ENCODE data around the gene TCERG1L.

Gene TCERG1L

GRCh38 chr10:131065673-131066305, 245.7 kb downstream of the TCERG1L start:
- H3K4me1 ChIP-seq (ENCODE audit: control insufficient read depth in 2 of 2, insufficient read depth in 1 of 2, low read depth in 1 of 2, low read length in 2 of 2), result peaks cover 0 to 2% of the 10 kb centered on the region in 2 donors
- no peak overlapping the region for H2BK15ac ChIP-seq (ENCODE audit: low read length)
- H3K4me2 ChIP-seq (ENCODE audit: insufficient read depth, low read length, poor library complexity, severe bottlenecking), result no peak overlapping the region
- WGBS, 2 donors (ENCODE audit: extremely low coverage in 2 of 2, insufficient read length in 2 of 2, insufficient replicate concordance in 1 of 2), result no CpG with 5 or more reads among the region's 5 CpGs
- no peaks in the 10 kb centered on the region for H3K27me3 ChIP-seq (ENCODE audit: control insufficient read depth in 3 of 3, insufficient read depth in 3 of 3, low read depth in 1 of 3, low read length in 3 of 3)
- no peaks in the 10 kb centered on the region for H3K79me1 ChIP-seq (ENCODE audit: low read depth, low read length)
- no peak overlapping the region for H2BK120ac ChIP-seq (ENCODE audit: low read depth, low read length)
- no peak overlapping the region for H3K23ac ChIP-seq (ENCODE audit: low read depth, low read length, poor library complexity)
- H3K4ac ChIP-seq (ENCODE audit: low read length), result no peak overlapping the region
- no peaks in the 10 kb centered on the region for H3K36me3 ChIP-seq (replicated peaks in 1 of 2; ENCODE audit: control insufficient read depth in 2 of 2, insufficient read depth in 2 of 2, low read length in 2 of 2)
- no peak for DNase-seq (ENCODE audit: low spot score)
- no peak overlapping the region for H2AFZ ChIP-seq (ENCODE audit: low read length)
- no peak overlapping the region for H2BK5ac ChIP-seq (ENCODE audit: low read length)
- no peak overlapping the region for H3K9ac ChIP-seq (ENCODE audit: low read depth, low read length, poor library complexity)
- no peak overlapping the region for H3K18ac ChIP-seq (ENCODE audit: low read length)
- no peak overlapping the region for H4K91ac ChIP-seq (ENCODE audit: low read depth, low read length, poor library complexity)
- H2BK12ac ChIP-seq (ENCODE audit: low read length), result no peak overlapping the region
- H2AK5ac ChIP-seq (ENCODE audit: low read depth, low read length), result no peak overlapping the region
- H3K9me3 ChIP-seq (replicated peaks in 1 of 2; ENCODE audit: control insufficient read depth in 2 of 2, insufficient read depth in 1 of 2, low read depth in 1 of 2, low read length in 2 of 2), result no peaks in the 10 kb centered on the region
- H3K14ac ChIP-seq (ENCODE audit: low read length), result no peak overlapping the region
- H4K8ac ChIP-seq (ENCODE audit: low read depth, low read length), result no peak overlapping the region
- no peak overlapping the region for H3K4me3 ChIP-seq (ENCODE audit: low read length in 2 of 2)
- H3K27ac ChIP-seq (replicated peaks; ENCODE audit: low read length), result no peak overlapping the region

GRCh38 chr10:131063311-131063710, 248.2 kb downstream of the TCERG1L start:
- no peaks in the 10 kb centered on the region for H3K27me3 ChIP-seq (ENCODE audit: control insufficient read depth in 3 of 3, insufficient read depth in 3 of 3, low read depth in 1 of 3, low read length in 3 of 3)
- no peak overlapping the region for H2BK120ac ChIP-seq (ENCODE audit: low read depth, low read length)
- no CpG with 5 or more reads among the region's 2 CpGs for WGBS, 2 donors (ENCODE audit: extremely low coverage in 2 of 2, insufficient read length in 2 of 2, insufficient replicate concordance in 1 of 2)
- no peak overlapping the region for H2BK12ac ChIP-seq (ENCODE audit: low read length)
- H3K4me1 ChIP-seq (ENCODE audit: control insufficient read depth in 2 of 2, insufficient read depth in 1 of 2, low read depth in 1 of 2, low read length in 2 of 2), result peaks cover 0 to 2% of the 10 kb centered on the region in 2 donors
- no peak overlapping the region for H3K4ac ChIP-seq (ENCODE audit: low read length)
- no peak overlapping the region for H4K91ac ChIP-seq (ENCODE audit: low read depth, low read length, poor library complexity)
- H2AK5ac ChIP-seq (ENCODE audit: low read depth, low read length), result no peak overlapping the region
- H4K8ac ChIP-seq (ENCODE audit: low read depth, low read length), result no peak overlapping the region
- no peak overlapping the region for H3K14ac ChIP-seq (ENCODE audit: low read length)
- no peak overlapping the region for H2BK15ac ChIP-seq (ENCODE audit: low read length)
- no peaks in the 10 kb centered on the region for H3K9me3 ChIP-seq (replicated peaks in 1 of 2; ENCODE audit: control insufficient read depth in 2 of 2, insufficient read depth in 1 of 2, low read depth in 1 of 2, low read length in 2 of 2)
- H3K36me3 ChIP-seq (replicated peaks in 1 of 2; ENCODE audit: control insufficient read depth in 2 of 2, insufficient read depth in 2 of 2, low read length in 2 of 2), result no peaks in the 10 kb centered on the region
- no peaks in the 10 kb centered on the region for H3K79me1 ChIP-seq (ENCODE audit: low read depth, low read length)
- no peak overlapping the region for H2BK5ac ChIP-seq (ENCODE audit: low read length)
- DNase-seq (ENCODE audit: low spot score), result no peak
- no peak overlapping the region for H3K23ac ChIP-seq (ENCODE audit: low read depth, low read length, poor library complexity)
- H3K27ac ChIP-seq (replicated peaks; ENCODE audit: low read length), result no peak overlapping the region
- H3K4me3 ChIP-seq (ENCODE audit: low read length in 2 of 2), result no peak overlapping the region
- no peak overlapping the region for H2AFZ ChIP-seq (ENCODE audit: low read length)
- H3K4me2 ChIP-seq (ENCODE audit: insufficient read depth, low read length, poor library complexity, severe bottlenecking), result no peak overlapping the region
- H3K9ac ChIP-seq (ENCODE audit: low read depth, low read length, poor library complexity), result no peak overlapping the region
- peak overlapping the region; percentile 16 for H3K18ac ChIP-seq (ENCODE audit: low read length)

- no peaks in the 10 kb centered on the region for H3K36me3 ChIP-seq (replicated peaks in 1 of 2; ENCODE audit: control insufficient read depth in 2 of 2, insufficient read depth in 2 of 2, low read length in 2 of 2)
- H2BK5ac ChIP-seq (ENCODE audit: low read length), result no peak overlapping the region
- H3K23ac ChIP-seq (ENCODE audit: low read depth, low read length, poor library complexity), result no peak overlapping the region
- H3K4ac ChIP-seq (ENCODE audit: low read length), result no peak overlapping the region
- no CpG with 5 or more reads among the region's 10 CpGs for WGBS, 2 donors (ENCODE audit: extremely low coverage in 2 of 2, insufficient read length in 2 of 2, insufficient replicate concordance in 1 of 2)
- H3K27ac ChIP-seq (replicated peaks; ENCODE audit: low read length), result no peak overlapping the region
- no peak overlapping the region for H2AFZ ChIP-seq (ENCODE audit: low read length)
- no peaks in the 10 kb centered on the region for H3K79me1 ChIP-seq (ENCODE audit: low read depth, low read length)
- no peak overlapping the region for H2BK12ac ChIP-seq (ENCODE audit: low read length)
- peaks cover 0 to 2% of the 10 kb centered on the region in 2 donors for H3K4me1 ChIP-seq (ENCODE audit: control insufficient read depth in 2 of 2, insufficient read depth in 1 of 2, low read depth in 1 of 2, low read length in 2 of 2)
- no peak overlapping the region for H4K91ac ChIP-seq (ENCODE audit: low read depth, low read length, poor library complexity)
- H3K18ac ChIP-seq (ENCODE audit: low read length), result peak overlapping the region; percentile 61
- no peaks in the 10 kb centered on the region for H3K9me3 ChIP-seq (replicated peaks in 1 of 2; ENCODE audit: control insufficient read depth in 2 of 2, insufficient read depth in 1 of 2, low read depth in 1 of 2, low read length in 2 of 2)
- H3K27me3 ChIP-seq (ENCODE audit: control insufficient read depth in 3 of 3, insufficient read depth in 3 of 3, low read depth in 1 of 3, low read length in 3 of 3), result no peaks in the 10 kb centered on the region
- H3K14ac ChIP-seq (ENCODE audit: low read length), result no peak overlapping the region
- no peak overlapping the region for H4K8ac ChIP-seq (ENCODE audit: low read depth, low read length)
- no peak overlapping the region for H3K4me3 ChIP-seq (ENCODE audit: low read length in 2 of 2)
- no peak overlapping the region for H3K9ac ChIP-seq (ENCODE audit: low read depth, low read length, poor library complexity)
- no peak for DNase-seq (ENCODE audit: low spot score)
- no peak overlapping the region for H2BK120ac ChIP-seq (ENCODE audit: low read depth, low read length)
- no peak overlapping the region for H2BK15ac ChIP-seq (ENCODE audit: low read length)
- peak overlapping the region; percentile 51 for H2AK5ac ChIP-seq (ENCODE audit: low read depth, low read length)
- no peak overlapping the region for H3K4me2 ChIP-seq (ENCODE audit: insufficient read depth, low read length, poor library complexity, severe bottlenecking)
Measured at GRCh38 chr10:131062621-131063260, 248.8 kb downstream of the TCERG1L start.

GRCh38 chr10:131061216-131061615, 250.3 kb downstream of the TCERG1L start:
- Histone ChIP-seq H3K9ac (ENCODE audit: low read depth, low read length, poor library complexity) (no peak overlapping the region), H2AFZ (ENCODE audit: low read length) (no peak overlapping the region), H3K4me3 (ENCODE audit: low read length in 2 of 2) (no peak overlapping the region), H4K8ac (ENCODE audit: low read depth, low read length) (no peak overlapping the region), H2AK5ac (ENCODE audit: low read depth, low read length) (no peak overlapping the region), H2BK120ac (ENCODE audit: low read depth, low read length) (peak overlapping the region; percentile 52), H3K23ac (ENCODE audit: low read depth, low read length, poor library complexity) (no peak overlapping the region), H3K79me1 (ENCODE audit: low read depth, low read length) (no peaks in the 10 kb centered on the region), H3K27ac (replicated peaks; ENCODE audit: low read length) (no peak overlapping the region), H2BK12ac (ENCODE audit: low read length) (no peak overlapping the region), H4K91ac (ENCODE audit: low read depth, low read length, poor library complexity) (no peak overlapping the region), H3K14ac (ENCODE audit: low read length) (no peak overlapping the region), H3K27me3 (ENCODE audit: control insufficient read depth in 3 of 3, insufficient read depth in 3 of 3, low read depth in 1 of 3, low read length in 3 of 3) (no peaks in the 10 kb centered on the region), H2BK15ac (ENCODE audit: low read length) (peak overlapping the region; percentile 76), H3K36me3 (replicated peaks in 1 of 2; ENCODE audit: control insufficient read depth in 2 of 2, insufficient read depth in 2 of 2, low read length in 2 of 2) (no peaks in the 10 kb centered on the region), H2BK5ac (ENCODE audit: low read length) (no peak overlapping the region), H3K18ac (ENCODE audit: low read length) (peak overlapping the region; percentile 32), H3K4me2 (ENCODE audit: insufficient read depth, low read length, poor library complexity, severe bottlenecking) (no peak overlapping the region), H3K4ac (ENCODE audit: low read length) (no peak overlapping the region), H3K4me1 (ENCODE audit: control insufficient read depth in 2 of 2, insufficient read depth in 1 of 2, low read depth in 1 of 2, low read length in 2 of 2) (peaks cover 0 to 2% of the 10 kb centered on the region in 2 donors), H3K9me3 (replicated peaks in 1 of 2; ENCODE audit: control insufficient read depth in 2 of 2, insufficient read depth in 1 of 2, low read depth in 1 of 2, low read length in 2 of 2) (no peaks in the 10 kb centered on the region)
- DNase-seq (ENCODE audit: low spot score), result no peak
- no CpG with 5 or more reads among the region's 11 CpGs for WGBS, 2 donors (ENCODE audit: extremely low coverage in 2 of 2, insufficient read length in 2 of 2, insufficient replicate concordance in 1 of 2)

Measured in neuronal stem cell (in vitro differentiated cells).